ENCODE measurements around the gene BTN1A1.

DNA sequence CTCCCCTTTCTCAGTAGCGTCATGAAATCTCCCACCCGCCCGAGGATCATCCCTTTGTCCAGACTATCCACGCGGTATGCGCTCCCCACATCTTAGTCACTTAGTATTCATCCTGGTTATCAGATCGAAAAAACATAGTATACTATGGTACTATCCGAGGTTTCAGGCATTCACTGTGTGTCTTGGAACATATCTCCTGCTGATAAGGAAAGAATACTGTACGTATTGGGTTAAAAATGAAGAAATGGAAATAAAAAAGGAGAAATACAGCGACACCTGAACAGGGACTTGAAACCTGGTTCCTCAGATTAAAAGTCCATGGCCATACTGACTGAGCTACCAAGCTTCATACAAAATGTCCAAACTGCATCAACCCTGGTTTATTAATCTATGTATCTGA is 52.1 kb downstream of the BTN1A1 start:
- TF ChIP-seq, protein P1, sequence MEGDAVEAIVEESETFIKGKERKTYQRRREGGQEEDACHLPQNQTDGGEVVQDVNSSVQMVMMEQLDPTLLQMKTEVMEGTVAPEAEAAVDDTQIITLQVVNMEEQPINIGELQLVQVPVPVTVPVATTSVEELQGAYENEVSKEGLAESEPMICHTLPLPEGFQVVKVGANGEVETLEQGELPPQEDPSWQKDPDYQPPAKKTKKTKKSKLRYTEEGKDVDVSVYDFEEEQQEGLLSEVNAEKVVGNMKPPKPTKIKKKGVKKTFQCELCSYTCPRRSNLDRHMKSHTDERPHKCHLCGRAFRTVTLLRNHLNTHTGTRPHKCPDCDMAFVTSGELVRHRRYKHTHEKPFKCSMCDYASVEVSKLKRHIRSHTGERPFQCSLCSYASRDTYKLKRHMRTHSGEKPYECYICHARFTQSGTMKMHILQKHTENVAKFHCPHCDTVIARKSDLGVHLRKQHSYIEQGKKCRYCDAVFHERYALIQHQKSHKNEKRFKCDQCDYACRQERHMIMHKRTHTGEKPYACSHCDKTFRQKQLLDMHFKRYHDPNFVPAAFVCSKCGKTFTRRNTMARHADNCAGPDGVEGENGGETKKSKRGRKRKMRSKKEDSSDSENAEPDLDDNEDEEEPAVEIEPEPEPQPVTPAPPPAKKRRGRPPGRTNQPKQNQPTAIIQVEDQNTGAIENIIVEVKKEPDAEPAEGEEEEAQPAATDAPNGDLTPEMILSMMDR (IDR thresholded peaks at IDR 0.05) = no peak
- no peak for TF ChIP-seq POLR2A (IDR thresholded peaks at IDR 0.05)
- no peak for TF ChIP-seq EP300 (IDR thresholded peaks at IDR 0.05; ENCODE audit: low read depth)
- TF ChIP-seq POLR2AphosphoS5 (IDR thresholded peaks at IDR 0.05) = no peak

Measured in transverse colon (tissue), 4 donors.